ENCODE measurements around the gene DBX1.
"Not testable (repeated sequence)": the region's sequence is repeated elsewhere in the genome, so short reads cannot be mapped to it uniquely, and the experiment has no call there.

DBX1 gene

GRCh38 chr11:20160425-20161229 lies at the start of gene DBX1:
Gene DBX1, minus strand, starts transcription at chr11:20160475. Its CDS starts 151 bp downstream, at chr11:20160324.
- DNase-seq = no peak

DNA sequence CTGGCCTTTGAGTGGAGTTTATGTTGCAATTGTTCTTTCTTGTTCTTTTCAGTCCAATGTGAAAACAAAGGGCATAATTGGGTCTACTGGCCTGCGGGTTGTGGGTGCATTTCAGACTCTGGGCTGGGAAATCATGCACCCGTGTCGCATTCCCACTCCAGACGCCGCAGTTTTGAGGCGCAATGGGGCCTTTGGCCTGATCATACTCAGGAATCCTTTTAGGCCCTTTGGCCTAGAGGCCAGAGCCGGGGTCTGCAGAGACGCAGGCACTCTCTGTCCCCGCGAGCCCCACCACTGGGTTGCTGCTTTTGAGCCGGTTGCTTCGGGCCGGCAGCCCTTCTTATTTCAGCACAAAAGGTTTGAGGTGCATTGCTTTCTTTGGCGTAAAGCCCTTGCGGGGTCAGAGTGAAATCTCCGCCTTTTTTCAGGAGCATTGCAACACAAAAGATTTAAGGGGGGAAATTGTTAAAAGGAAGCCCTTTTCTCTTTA lies 48.4 kb upstream of the DBX1 start:
- DNase-seq = no peak

DNA sequence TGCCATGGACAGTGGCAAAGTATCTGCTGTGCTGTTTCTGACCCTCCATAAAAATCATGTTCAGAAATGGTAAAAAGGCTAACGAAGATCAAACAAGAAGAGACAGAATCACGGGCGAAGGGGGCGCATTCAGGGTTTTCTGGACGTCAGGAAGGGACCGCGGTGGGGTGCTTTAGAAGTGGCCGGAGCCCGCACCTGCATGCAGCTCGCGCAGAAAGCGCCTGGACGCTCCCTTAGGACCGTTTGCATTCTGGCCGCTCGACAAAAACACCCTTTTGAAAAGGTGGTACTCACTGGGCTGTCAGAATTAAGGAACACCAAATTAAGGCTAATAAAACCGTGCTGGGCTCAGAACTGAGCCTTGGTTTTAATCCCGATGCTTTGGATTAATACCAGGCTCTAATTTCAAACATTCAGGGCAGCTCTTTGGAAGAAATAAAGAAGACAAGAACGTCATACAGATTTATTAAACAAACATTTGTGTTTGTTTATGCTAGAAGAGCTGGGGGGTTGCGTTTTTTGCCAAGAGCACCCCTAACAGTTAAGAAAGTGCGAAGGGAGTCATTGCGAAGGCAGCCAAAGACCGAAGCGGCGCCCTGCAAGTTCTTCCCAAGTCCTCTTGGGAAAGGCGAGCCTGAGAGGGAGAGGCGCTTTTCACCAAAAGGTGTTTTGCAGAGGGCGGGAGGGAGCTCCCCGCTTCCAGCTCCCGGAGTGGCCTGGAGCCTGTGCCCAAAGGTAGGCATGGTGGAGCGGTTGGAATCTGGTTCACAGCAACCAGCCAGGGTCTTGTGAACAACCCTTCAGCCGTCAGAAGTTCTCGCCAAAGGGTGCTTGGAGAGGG lies 47.7 kb upstream of the DBX1 start:
- no peak for DNase-seq

DNA sequence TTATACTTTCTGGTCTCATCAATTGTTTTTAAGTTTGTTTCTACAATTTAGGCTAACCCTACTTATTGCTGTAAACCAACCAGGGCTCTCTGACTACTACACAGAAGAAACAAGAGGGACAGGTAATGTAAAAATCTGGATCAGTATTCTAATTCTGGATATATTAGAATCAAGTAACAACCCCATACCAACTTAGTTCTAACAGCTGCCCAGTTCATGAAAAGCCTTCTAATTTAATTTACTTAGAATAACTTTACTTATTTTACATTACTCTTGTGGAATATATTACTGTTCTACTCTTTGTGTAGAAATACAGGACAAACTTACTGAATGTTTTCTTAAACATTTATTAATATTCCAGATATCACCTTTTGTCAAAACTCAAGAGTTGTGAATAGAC lies 45.5 kb upstream of the DBX1 start:
- no peak for DNase-seq

- no peak for DNase-seq
Observed at GRCh38 chr11:20204681-20205080, 44.4 kb upstream of the DBX1 start.

DNA sequence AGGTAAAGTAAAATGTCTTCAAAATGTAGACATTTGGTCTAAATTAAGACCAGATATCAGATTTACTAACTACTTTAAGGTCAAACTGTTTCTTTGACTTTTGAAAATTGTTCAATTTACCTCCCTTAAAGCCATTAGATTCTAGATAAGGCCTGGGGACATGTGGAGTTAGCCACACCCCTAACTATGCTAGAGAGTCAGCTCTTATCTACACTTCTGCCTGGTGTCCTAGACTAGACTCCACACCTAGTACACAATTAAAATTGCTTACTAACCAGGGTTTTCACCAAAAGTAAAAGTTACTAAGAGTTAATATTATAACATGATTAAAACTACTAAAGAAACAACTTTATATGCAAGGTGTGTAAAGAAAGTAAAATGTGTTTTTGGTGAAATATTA lies 43.6 kb upstream of the DBX1 start:
- no peak for DNase-seq

- no peak for DNase-seq
Observed at GRCh38 chr11:20201231-20201630, 41.0 kb upstream of the DBX1 start.

DNA sequence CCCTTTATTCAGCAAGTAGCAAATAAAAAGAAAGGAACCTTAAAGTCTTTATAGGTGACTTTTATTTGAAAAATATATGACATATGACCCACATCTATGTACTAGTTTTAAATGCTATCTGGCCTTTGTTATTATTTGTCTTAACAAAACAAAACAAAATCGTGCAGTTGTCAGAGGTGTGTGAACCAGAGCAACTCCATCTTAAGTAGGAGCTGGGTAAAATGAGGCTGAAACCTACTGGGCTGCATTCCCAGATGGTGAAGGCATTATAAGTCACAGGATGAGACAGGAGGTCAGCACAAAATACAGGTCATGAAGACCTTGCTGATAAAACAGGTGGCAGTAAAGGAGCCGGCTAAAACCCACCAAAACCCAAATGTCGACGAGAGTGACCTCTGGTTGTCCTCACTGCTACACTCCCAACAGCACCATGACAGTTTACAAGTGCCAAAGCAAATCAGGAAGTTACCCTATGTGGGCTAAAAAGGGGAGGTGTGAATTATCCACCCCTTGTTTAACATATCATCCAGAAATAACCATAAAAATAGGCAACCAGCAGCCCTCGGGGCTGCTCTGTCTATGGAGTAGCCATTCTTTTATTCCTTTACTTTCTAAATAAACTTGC lies 40.2 kb upstream of the DBX1 start:
- not testable (repeated sequence) for DNase-seq

GRCh38 chr11:20197881-20198280 lies 37.6 kb upstream of the DBX1 start:
- no peak for DNase-seq

DNA sequence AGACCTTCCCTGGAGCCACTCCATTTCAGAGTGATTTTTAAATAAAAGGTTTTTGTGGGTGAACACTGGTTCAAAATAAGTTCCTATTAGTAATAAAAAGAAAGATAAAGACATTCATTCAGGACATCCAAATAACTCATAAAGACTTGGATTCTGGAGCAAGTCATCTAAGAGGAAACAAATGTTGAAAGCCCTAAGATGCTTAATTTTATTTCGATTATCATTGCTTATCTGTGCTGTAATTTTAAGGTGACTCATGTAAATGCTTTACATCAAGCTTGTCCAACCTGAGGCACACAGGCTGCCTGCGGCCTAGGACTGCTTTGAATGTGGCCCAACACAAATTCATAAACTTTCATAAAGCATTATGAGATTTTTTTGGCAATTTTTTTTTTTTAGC lies 34.2 kb upstream of the DBX1 start:
- no peak for DNase-seq

DNA sequence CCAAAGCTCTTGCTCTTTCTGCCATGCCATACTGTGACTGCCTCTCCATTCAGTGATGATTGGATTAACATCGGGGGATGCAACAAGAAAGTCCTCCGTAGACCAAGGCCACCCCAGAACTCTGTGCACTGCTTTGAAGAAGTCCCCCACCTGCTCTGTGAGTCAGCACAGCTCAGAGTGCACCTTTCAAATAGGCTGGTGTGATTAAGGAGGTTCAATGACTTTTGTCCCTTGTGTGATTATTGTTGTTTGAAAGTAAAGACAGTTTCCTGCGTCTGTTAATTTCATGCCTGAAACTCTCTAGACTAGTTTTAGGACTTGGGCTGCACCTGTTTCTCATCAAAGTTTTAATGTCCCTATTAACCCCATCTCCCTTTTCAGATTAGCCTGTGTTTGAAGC lies 33.0 kb upstream of the DBX1 start:
- no peak for DNase-seq

GRCh38 chr11:20192641-20193040 lies 32.4 kb upstream of the DBX1 start:
- DNase-seq = no peak

- DNase-seq = no peak
Observed at GRCh38 chr11:20192151-20192550, 31.9 kb upstream of the DBX1 start.

DNA sequence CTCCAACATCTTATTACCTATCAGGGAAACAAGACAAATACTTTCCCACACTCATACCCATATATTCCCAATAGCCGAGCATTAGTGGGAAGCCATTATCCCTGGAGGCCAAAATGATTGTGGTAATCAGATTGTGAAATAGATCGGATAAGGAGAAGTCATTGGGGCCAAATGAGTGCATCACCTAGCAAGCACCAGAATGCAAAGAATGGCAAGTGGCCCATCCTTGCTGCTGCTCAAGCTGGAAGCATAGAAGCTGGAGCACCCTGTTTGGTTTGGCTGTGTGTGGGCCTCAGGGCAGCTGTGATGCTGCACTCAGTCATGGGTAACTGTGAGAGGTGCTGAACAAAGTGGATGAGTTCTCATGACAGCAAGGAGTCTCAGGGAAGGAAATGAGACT lies 18.7 kb upstream of the DBX1 start:
- no peak for DNase-seq

GRCh38 chr11:20177136-20177535 lies 16.9 kb upstream of the DBX1 start:
- DNase-seq = no peak

DNA sequence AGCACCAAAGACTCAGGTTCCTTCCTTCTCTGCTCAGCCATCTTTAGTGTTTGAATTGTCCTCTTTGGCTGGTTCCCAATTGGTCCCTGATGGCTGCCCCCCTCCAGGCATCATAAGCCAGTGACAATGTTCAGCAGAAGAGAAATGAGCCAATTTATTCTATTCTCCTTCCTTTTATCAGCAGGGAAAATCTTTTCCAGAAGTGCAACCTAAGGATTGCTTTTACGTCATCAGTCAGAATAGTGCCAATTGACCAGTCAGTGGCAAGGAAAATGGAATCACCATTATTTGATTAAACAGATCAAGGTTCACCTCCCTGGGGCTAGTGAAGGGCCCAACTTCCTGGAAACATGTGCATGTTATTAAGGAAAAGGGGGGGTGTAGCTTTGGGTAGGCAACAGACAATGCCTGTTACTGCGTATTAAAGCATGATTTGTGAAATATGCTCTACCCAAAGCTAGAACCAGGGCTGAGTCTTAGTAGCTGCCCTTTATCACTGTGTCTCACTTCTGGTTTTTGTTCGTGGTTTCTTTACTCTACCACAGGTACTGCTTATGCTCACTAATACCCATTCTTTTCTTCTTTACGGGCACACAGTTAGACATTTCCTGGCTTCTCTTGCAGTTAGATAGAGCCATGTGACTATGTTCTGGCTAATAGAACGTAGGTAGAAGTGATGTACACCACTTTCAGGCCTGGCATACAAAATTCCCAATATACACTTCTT lies 12.6 kb upstream of the DBX1 start:
- no peak for DNase-seq

DNA sequence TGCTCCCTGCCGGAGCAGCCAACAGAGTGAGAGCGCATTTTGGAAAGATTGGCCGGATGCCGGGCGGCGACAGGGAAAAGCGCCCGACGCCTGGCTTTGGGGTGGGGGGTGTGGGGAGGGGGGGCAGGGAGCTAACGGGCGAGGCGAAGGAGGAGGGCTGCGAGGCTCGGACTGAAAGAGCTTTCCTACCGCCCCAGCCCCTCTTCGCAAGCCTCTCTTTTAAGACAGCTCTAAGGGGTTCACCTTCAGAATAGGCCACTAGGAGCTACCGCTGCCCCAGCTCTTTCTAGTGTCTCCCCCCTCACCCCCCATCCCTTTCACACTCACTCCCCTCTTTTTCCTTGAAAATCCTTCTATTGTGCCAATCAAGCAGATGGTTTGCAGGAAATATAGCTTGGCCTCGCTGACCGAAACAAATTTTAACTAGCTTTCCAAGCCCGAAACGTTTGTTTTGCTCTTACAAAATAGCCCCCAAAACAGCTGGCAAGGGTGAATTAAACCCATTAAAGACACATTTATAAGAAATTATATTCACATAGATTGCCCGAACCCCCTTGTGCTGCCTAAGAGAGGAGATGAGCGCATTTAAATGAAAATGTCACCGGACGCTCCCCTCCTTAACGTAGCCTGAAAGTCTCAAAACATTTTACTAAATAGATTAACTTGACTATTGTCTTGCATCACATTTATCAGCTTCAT lies 3.7 kb upstream of the DBX1 start:
- DNase-seq = no peak

DNA sequence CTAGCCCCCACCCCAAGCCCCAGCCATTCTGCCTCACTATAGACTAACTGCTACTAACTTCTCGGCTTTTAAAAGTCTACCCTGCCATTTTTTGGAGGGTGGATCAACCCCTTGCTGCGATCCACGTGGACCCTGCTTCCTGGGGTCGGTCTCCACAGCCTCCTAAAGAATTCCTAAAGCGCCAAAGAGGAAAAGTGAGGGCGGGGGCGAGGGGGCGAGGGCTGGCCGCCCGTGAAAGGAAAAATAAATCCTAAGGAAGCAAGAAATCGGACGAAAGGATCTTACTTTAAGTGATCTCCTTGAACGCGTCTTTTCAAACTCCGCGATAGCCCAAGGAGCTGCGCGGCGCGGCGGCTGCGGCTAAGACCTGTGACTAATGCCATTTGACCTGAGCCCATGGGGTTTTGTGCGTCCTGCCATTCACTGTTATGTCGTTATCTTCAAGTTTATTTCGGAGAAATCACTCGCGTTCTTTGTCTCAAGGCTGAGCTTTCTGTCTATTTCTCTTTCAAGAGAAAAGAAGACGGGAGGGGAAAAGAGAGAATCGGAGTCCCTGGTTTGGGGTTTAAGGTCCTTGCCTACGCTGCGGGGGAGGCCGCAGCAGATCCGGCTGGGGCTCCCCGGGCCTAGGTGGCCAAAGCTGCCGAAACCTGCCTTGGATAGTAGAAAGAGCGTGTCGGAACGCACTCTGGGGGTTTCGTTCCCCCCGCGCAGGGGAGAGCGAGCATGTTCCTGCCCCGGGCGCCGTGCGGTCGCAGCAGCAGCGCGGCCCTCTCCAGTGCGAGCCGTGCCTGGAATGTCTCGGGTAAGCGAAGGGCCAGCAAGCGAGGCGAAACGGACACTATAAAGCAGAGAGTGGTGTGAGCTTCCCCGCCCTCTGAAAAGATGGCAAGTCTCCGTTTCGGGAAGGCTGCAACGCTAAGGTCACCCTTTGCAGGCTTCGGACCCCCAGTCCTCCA lies 2.8 kb upstream of the DBX1 start:
- DNase-seq = no peak

- DNase-seq = no peak
Observed at GRCh38 chr11:20161923-20162744, 1.9 kb upstream of the DBX1 start.

Data from NCI-H446 (cell line).